GM18519 (cell line): ENCODE measurements around the gene RGS13.

Source experiments
- ATAC-seq: cut with Tn5 transposase; IDR thresholded peaks from one replicate; pipeline ENCODE4 v1.9.1; 2021; ENCODE audit warnings: mild to moderate bottlenecking, moderate library complexity; ENCODE audit not compliant: unreplicated experiment, low FRiP score

Gene RGS13

GRCh38 chr1:192635939-192636338 lies at the start of gene RGS13:
TSS of gene RGS13 (plus strand) at chr1:192636147. CDS start at chr1:192644335, 8,188 bp downstream.
- no peak for ATAC-seq

GRCh38 chr1:192587386-192588266 lies 48.3 kb upstream of the RGS13 start:
- ATAC-seq: no peak

- ATAC-seq: no peak
Measured at GRCh38 chr1:192588546-192588945, 47.4 kb upstream of the RGS13 start.

- no peak for ATAC-seq
Measured at GRCh38 chr1:192589813-192590212, 46.1 kb upstream of the RGS13 start.

GRCh38 chr1:192592517-192592916 lies 43.4 kb upstream of the RGS13 start:
- no peak for ATAC-seq

- ATAC-seq: no peak
Measured at GRCh38 chr1:192592981-192593708, 42.8 kb upstream of the RGS13 start.

- no peak for ATAC-seq
Measured at GRCh38 chr1:192595299-192595698, 40.6 kb upstream of the RGS13 start.

- ATAC-seq: no peak
Measured at GRCh38 chr1:192598589-192598988, 37.4 kb upstream of the RGS13 start.

GRCh38 chr1:192600275-192600674 lies 35.7 kb upstream of the RGS13 start:
- ATAC-seq: no peak

- ATAC-seq: peak; percentile 34
Measured at GRCh38 chr1:192601143-192601542, 34.8 kb upstream of the RGS13 start.

GRCh38 chr1:192601567-192601966 lies 34.4 kb upstream of the RGS13 start:
- ATAC-seq: peak; percentile 30

GRCh38 chr1:192602757-192603156 lies 33.2 kb upstream of the RGS13 start:
- ATAC-seq: no peak

GRCh38 chr1:192603218-192603787 lies 32.6 kb upstream of the RGS13 start:
- no peak for ATAC-seq

- ATAC-seq: peak; percentile 36
Measured at GRCh38 chr1:192604979-192605620, 30.8 kb upstream of the RGS13 start.

GRCh38 chr1:192608671-192609070 lies 27.3 kb upstream of the RGS13 start:
- ATAC-seq: no peak

GRCh38 chr1:192609110-192610079 lies 26.6 kb upstream of the RGS13 start:
- peak; percentile 97 for ATAC-seq

- no peak for ATAC-seq
Measured at GRCh38 chr1:192610112-192610889, 25.6 kb upstream of the RGS13 start.

GRCh38 chr1:192615055-192615454 lies 20.9 kb upstream of the RGS13 start:
- peak; percentile 42 for ATAC-seq

- no peak for ATAC-seq
Measured at GRCh38 chr1:192620071-192620635, 15.8 kb upstream of the RGS13 start.
